GM19372 (cell line): Measurements from ENCODE around the gene PRM2.
A peak's percentile ranks its signal among the peaks of the same experiment; 100 is the strongest.

Experiments
- ATAC-seq: cut with Tn5 transposase; IDR thresholded peaks from one replicate; pipeline ENCODE4 v1.9.1; 2021; ENCODE audit warnings: mild to moderate bottlenecking, low read depth, moderate library complexity; ENCODE audit not compliant: unreplicated experiment

Gene PRM2

GRCh38 chr16:11232852-11233726 lies 43.2 kb downstream of the PRM2 start:
- ATAC-seq, result peak; percentile 74

GRCh38 chr16:11232302-11232851 lies 43.9 kb downstream of the PRM2 start:
- no peak for ATAC-seq

- no peak for ATAC-seq
Observed at GRCh38 chr16:11231367-11231970, 44.8 kb downstream of the PRM2 start.

- no peak for ATAC-seq
Observed at GRCh38 chr16:11229906-11230305, 46.4 kb downstream of the PRM2 start.

GRCh38 chr16:11229432-11229831 lies 46.8 kb downstream of the PRM2 start:
- ATAC-seq, result no peak

- no peak for ATAC-seq
Observed at GRCh38 chr16:11225677-11226549, 50.4 kb downstream of the PRM2 start.
